Measurements from ENCODE around the gene TBXAS1.
A peak's percentile ranks its signal among the peaks of the same experiment; 100 is the strongest.

Gene TBXAS1

GRCh38 chr7:139829025-139829774, at the start of gene TBXAS1:
Gene TBXAS1, plus strand, starts transcription at chr7:139829264. Its CDS starts 127 bp downstream, at chr7:139829391.
- DNase-seq, result peak; percentile 34

GRCh38 chr7:139782932-139783331, 46.1 kb upstream of the TBXAS1 start:
- no peak for DNase-seq

GRCh38 chr7:139783647-139784385, 45.2 kb upstream of the TBXAS1 start:
- DNase-seq, result no peak

GRCh38 chr7:139784648-139785047, 44.4 kb upstream of the TBXAS1 start:
- DNase-seq, result no peak

GRCh38 chr7:139791316-139791715, 37.7 kb upstream of the TBXAS1 start:
- no peak for DNase-seq

- DNase-seq, result no peak
Measured at GRCh38 chr7:139797607-139798006, 31.5 kb upstream of the TBXAS1 start.

- DNase-seq, result no peak
Measured at GRCh38 chr7:139798221-139798620, 30.8 kb upstream of the TBXAS1 start.

GRCh38 chr7:139798892-139799291, 30.2 kb upstream of the TBXAS1 start:
- no peak for DNase-seq

GRCh38 chr7:139799586-139799985, 29.5 kb upstream of the TBXAS1 start:
- DNase-seq, result no peak

GRCh38 chr7:139804571-139804970, 24.5 kb upstream of the TBXAS1 start:
- DNase-seq, result no peak

GRCh38 chr7:139807009-139807408, 22.1 kb upstream of the TBXAS1 start:
- DNase-seq, result no peak

- DNase-seq, result no peak
Measured at GRCh38 chr7:139808427-139808826, 20.6 kb upstream of the TBXAS1 start.

- no peak for DNase-seq
Measured at GRCh38 chr7:139808846-139809442, 20.1 kb upstream of the TBXAS1 start.

- no peak for DNase-seq
Measured at GRCh38 chr7:139811066-139811465, 18.0 kb upstream of the TBXAS1 start.

GRCh38 chr7:139813151-139813550, 15.9 kb upstream of the TBXAS1 start:
- DNase-seq, result no peak

GRCh38 chr7:139813689-139814088, 15.4 kb upstream of the TBXAS1 start:
- DNase-seq, result no peak

GRCh38 chr7:139817249-139817648, 11.8 kb upstream of the TBXAS1 start:
- DNase-seq, result no peak

GRCh38 chr7:139820089-139820488, 9.0 kb upstream of the TBXAS1 start:
- peak; percentile 9 for DNase-seq

GRCh38 chr7:139821349-139822105, 7.5 kb upstream of the TBXAS1 start:
- no peak for DNase-seq

GRCh38 chr7:139822855-139823254, 6.2 kb upstream of the TBXAS1 start:
- DNase-seq, result no peak

- no peak for DNase-seq
Measured at GRCh38 chr7:139823959-139824521, 5.0 kb upstream of the TBXAS1 start.

- no peak for DNase-seq
Measured at GRCh38 chr7:139825666-139826290, 3.3 kb upstream of the TBXAS1 start.
